Ramos (cell line): ENCODE results near the gene GPC6.
"Not testable (repeated sequence)": the region's sequence is repeated elsewhere in the genome, so short reads cannot be mapped to it uniquely, and the experiment has no call there.

Experiments
- in situ Hi-C: fragments of 300-500 bp; cut with MboI; formaldehyde crosslinking; loops from one replicate; pipeline ENCODE4 v1.14.3; 2022; ENCODE audit warnings: low sequenced_read_pairs; ENCODE audit not compliant: unreplicated experiment

Gene GPC6

DNA sequence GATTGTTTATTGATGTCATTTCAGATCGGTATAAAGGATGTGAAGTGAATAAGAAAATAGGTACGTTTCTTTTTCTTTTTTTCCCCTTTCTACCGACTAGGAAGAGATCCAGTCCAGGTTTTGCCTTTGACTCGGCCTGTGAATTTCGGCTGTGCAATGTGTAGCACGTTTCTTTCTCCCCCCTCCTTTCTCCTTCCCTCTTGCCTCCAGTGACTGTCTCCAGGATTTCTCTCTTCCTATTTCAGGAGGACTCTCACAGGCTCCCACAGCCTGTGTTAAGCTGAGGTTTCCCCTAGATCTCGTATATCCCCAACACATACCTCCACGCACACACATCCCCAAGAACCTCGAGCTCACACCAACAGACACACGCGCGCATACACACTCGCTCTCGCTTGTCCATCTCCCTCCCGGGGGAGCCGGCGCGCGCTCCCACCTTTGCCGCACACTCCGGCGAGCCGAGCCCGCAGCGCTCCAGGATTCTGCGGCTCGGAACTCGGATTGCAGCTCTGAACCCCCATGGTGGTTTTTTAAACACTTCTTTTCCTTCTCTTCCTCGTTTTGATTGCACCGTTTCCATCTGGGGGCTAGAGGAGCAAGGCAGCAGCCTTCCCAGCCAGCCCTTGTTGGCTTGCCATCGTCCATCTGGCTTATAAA, at the start of gene GPC6:
GPC6 (plus strand) TSS at position 185 of the 657 bp plus-strand sequence.
- in situ Hi-C loops, result no loop called here

GRCh38 chr13:93180356-93180969, 46.1 kb upstream of the GPC6 start:
- in situ Hi-C loops, result no loop called here

DNA sequence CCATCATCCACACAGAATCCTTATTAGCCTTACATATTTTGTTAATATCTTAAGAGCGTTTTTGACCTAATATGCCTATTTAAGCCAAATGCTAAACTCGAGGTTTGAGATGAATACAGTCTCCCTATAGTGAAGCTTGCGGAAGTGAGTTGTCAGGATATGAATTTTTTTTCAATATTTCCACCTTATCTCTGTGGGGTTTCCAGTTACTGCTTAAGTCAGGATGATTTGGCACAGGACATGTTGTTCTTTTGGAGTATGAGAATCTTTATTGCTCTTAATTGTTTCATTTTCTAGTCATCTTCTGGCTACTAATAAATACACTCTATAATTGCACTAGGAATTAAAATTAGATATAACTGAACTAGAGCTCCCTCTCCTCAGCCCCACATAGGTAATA, 44.2 kb upstream of the GPC6 start:
- in situ Hi-C loops, result no loop called here

GRCh38 chr13:93183302-93183701, 43.3 kb upstream of the GPC6 start:
- in situ Hi-C loops, result no loop called here

GRCh38 chr13:93190006-93190405, 36.6 kb upstream of the GPC6 start:
- in situ Hi-C loops, result no loop called here

DNA sequence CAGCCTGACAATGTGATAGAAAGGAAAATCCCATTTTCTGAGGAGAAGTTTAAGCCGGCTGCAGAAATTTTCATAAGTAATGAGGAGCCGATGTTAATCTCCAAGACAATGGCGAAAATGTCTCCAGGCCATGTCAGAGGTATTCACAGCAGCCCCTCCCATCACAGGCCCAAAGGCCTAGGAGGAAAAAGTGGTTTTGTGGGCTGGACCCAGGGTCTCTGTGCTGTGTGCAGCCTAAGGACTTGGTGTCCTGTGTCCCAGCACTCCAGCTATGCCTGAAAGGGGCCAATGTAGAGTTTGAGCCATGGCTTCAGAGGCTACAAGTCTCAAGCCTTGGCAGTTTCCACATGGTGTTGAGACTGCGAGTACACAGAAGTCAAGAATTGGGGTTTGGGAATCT, 32.9 kb upstream of the GPC6 start:
- in situ Hi-C loops, result no loop called here

GRCh38 chr13:93199856-93200255, 26.8 kb upstream of the GPC6 start:
- in situ Hi-C loops, result no loop called here

DNA sequence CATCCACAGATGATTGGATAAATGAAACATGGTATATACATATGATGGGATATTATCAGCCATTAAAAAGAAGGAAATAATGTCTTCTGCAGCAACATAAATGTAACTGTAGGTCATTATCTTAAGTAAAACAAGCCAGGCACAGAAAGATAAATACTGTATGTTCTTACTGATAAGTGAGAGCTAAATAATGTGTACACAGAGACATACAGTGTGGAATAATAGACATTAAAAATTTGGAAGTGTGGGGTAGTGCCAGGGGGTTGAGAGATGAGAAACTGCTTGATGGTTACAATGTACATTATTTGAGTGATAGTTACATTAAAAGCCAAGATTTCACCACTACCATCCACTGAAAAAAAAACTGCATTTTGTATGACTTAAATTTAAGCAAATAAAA, 26.0 kb upstream of the GPC6 start:
- in situ Hi-C loops, result no loop called here

- in situ Hi-C loops, result no loop called here
Observed at GRCh38 chr13:93201992-93202558, 24.5 kb upstream of the GPC6 start.

- in situ Hi-C loops, result not testable (repeated sequence)
Observed at GRCh38 chr13:93206778-93207392, 19.7 kb upstream of the GPC6 start.

- in situ Hi-C loops, result no loop called here
Observed at GRCh38 chr13:93216122-93216521, 10.5 kb upstream of the GPC6 start.

GRCh38 chr13:93217721-93218261, 8.8 kb upstream of the GPC6 start:
- in situ Hi-C loops, result no loop called here

DNA sequence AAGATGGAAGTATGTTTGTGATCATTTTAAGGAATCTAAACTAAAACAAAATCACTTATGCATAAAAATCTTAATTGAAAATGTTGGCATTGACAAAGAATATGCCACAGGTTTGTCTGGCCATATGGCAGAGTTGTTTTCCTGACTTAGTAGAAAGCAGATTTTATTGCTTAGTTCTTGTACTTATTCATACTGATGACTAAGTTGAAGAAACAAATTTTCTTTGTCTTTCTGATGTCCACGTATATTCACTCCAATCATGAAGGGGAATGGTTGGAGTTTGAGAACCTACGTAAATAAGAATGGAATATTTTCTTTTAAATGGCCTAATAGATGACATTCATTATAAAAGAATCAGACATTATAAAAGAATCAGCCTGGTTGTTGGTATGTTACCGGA, 8.0 kb upstream of the GPC6 start:
- in situ Hi-C loops, result no loop called here

GRCh38 chr13:93220073-93220472, 6.5 kb upstream of the GPC6 start:
- in situ Hi-C loops, result no loop called here

GRCh38 chr13:93222976-93223375, 3.6 kb upstream of the GPC6 start:
- in situ Hi-C loops, result no loop called here

DNA sequence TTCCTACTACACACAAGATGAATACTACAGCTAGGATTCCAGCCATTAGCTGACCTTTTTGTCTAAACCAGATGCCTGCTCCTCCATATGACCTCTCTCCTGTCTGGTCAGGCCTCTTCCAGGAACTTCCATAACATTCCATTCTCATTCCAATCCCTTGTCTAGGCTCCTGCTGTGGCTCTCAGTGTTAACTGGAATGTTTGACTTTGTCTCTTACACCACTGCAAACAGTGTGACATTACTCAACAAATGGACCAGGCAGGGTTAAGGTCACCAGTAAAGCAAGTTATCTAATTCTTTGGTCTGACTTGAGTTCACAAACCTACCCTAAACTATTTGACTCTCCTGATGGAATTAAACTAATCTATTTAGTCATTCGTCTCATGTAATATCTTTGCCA, 2.1 kb upstream of the GPC6 start:
- in situ Hi-C loops, result no loop called here

DNA sequence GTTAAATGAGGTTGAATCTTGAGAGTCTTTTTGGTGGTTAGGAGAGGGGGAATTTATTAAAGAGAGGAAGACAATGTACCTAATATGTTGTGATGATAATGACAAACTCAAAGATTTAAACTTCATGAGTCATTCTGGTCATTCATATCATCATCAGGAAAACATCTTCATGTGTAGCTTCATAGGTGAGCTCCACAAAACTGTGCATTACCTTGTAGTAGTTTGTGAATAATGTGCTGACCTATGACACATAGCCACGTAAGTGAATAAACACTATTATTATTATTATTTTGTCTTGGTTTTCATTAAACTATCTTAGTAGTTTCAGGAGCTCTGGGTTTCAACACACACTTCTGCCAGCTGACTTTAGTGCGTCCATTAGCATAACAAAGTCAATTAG, 997 bp upstream of the GPC6 start:
- in situ Hi-C loops, result no loop called here

GRCh38 chr13:93226065-93226622, 463 bp upstream of the GPC6 start:
- in situ Hi-C loops, result no loop called here

- in situ Hi-C loops, result no loop called here
Observed at GRCh38 chr13:93227280-93227877, 772 bp downstream of the GPC6 start.

GRCh38 chr13:93227878-93228642, 1.5 kb downstream of the GPC6 start:
- in situ Hi-C loops, result no loop called here
